Endothelial cell of umbilical vein (primary cell): ENCODE results near the gene ARF1. TPM values are rescaled to one million over a fixed set of nuclear protein-coding genes. Genes with fewer than 3 reads are reported as not detected.

Experiments
- BruUV-seq: library from RNA; stranded (reverse); fragments of 400-500 nt; replicated peaks from 2 replicates; lab custom pipeline; 2021; lab: Mats Ljungman, UMichigan
- CTCF ChIA-PET: fragments of 300-600, 350-600 bp; sonication (Branson Sonifier 250); formaldehyde crosslinking; loops from one replicate; lab custom pipeline; 2021; ENCODE audit warnings: antibody characterized with exemption, inconsistent platforms; lab: Charles Lee
- POLR2A ChIA-PET: fragments of 300-600, 350-600 bp; sonication (Branson Sonifier 250); formaldehyde crosslinking; loops from one replicate; lab custom pipeline; 2021; ENCODE audit warnings: antibody characterized with exemption, inconsistent platforms; lab: Charles Lee
- DNase-seq: peaks from one replicate; pipeline ENCODE4 v3.0.0-alpha.2; 2011; ENCODE audit warnings: low read depth, low spot score
- FAIRE-seq: peaks from 2 replicates; lab custom pipeline; 2011; peaks lifted over from hg19 to GRCh38; lab: Jason Lieb, UNC
- H2AFZ ChIP-seq: 2 replicates; pipeline ENCODE4 v1.6.0; 2012; ENCODE audit warnings: low read depth, low read length, control low read depth, inconsistent platforms
- H3K27ac ChIP-seq: 2 replicates; pipeline ENCODE4 v1.5.1; 2011; ENCODE audit warnings: low read depth, mild to moderate bottlenecking, control low read depth, low read length, moderate library complexity; ENCODE audit not compliant: insufficient read depth
- H3K27me3 ChIP-seq, 2 experiments: 2 replicates each; pipeline versions ENCODE4 v1.6.0 to v1.6.1; 2011; ENCODE audit warnings: low read length in 2 of 2, mixed read lengths in 1 of 2; ENCODE audit not compliant: control insufficient read depth in 2 of 2, insufficient read depth in 2 of 2
- H3K36me3 ChIP-seq, 2 experiments: 2 replicates in 1 of 2; 3 replicates in 1 of 2; pipeline ENCODE4 v1.5.1; 2011; ENCODE audit warnings: low read length in 2 of 2, mild to moderate bottlenecking in 1 of 2, moderate library complexity in 1 of 2; ENCODE audit not compliant: control insufficient read depth in 2 of 2, insufficient read depth in 2 of 2; ENCODE audit errors: extremely low read depth in 1 of 2
- H3K4me1 ChIP-seq: 3 replicates; pipeline ENCODE4 v1.5.1; 2011; ENCODE audit warnings: mild to moderate bottlenecking, low read length; ENCODE audit not compliant: control insufficient read depth, insufficient read depth; ENCODE audit errors: extremely low read depth
- H3K4me2 ChIP-seq: 2 replicates; pipeline ENCODE4 v1.6.1; 2011; ENCODE audit warnings: low read length, control low read depth, mixed read lengths; ENCODE audit not compliant: insufficient read depth
- H3K4me3 ChIP-seq, 3 experiments: fragments of 200-600 bp in 1 of 3; sonication (generic), shearing (Covaris generic) in 1 of 3; replicated peaks in 1 of 3; 2 replicates each; pipeline ENCODE4 v1.5.1; 2011 to 2016; ENCODE audit warnings: control low read depth in 3 of 3, low read length in 3 of 3, mild to moderate bottlenecking in 2 of 3, inconsistent platforms in 1 of 3, low read depth in 1 of 3, moderate library complexity in 1 of 3; ENCODE audit not compliant: insufficient read depth in 1 of 3
- H3K79me2 ChIP-seq: 2 replicates; pipeline ENCODE4 v1.6.0; 2012; ENCODE audit warnings: low read length, inconsistent platforms; ENCODE audit not compliant: control insufficient read depth, insufficient read depth
- H3K9ac ChIP-seq: replicated peaks from 2 replicates; pipeline ENCODE3; 2011; ENCODE audit warnings: low read length, control low read depth; ENCODE audit not compliant: insufficient read depth; ENCODE audit errors: extremely low read depth
- H3K9me1 ChIP-seq: replicated peaks from 3 replicates; pipeline ENCODE4 v1.6.0; 2011; ENCODE audit warnings: mild to moderate bottlenecking, low read length; ENCODE audit not compliant: control insufficient read depth, insufficient read depth; ENCODE audit errors: extremely low read depth
- H3K9me3 ChIP-seq: replicated peaks from 2 replicates; pipeline ENCODE4 v1.5.1; 2012; ENCODE audit warnings: low read length, inconsistent platforms; ENCODE audit not compliant: control insufficient read depth, insufficient read depth
- H4K20me1 ChIP-seq: replicated peaks from 2 replicates; pipeline ENCODE3; 2011; ENCODE audit warnings: mild to moderate bottlenecking, low read length; ENCODE audit not compliant: control insufficient read depth, insufficient read depth; ENCODE audit errors: extremely low read depth
- EZH2 ChIP-seq: IDR thresholded peaks from 2 replicates; pipeline ENCODE4 v1.6.1; 2012; ENCODE audit warnings: borderline replicate concordance, low read depth, mild to moderate bottlenecking, moderate library complexity, low read length, inconsistent platforms; ENCODE audit not compliant: severe bottlenecking
- FOS ChIP-seq: IDR thresholded peaks from 2 replicates; pipeline ENCODE4 v1.6.1; 2011; ENCODE audit warnings: mild to moderate bottlenecking, low read length, moderate library complexity, borderline replicate concordance; ENCODE audit not compliant: insufficient read depth
- GATA2 ChIP-seq: IDR thresholded peaks from 2 replicates; pipeline ENCODE4 v1.7.0; 2011; ENCODE audit warnings: low read depth, mild to moderate bottlenecking, moderate library complexity, mixed read lengths, low read length; ENCODE audit not compliant: insufficient read length, insufficient read depth
- JUN ChIP-seq: IDR thresholded peaks from 2 replicates; pipeline ENCODE4 v1.6.1; 2011; ENCODE audit warnings: borderline replicate concordance, low read depth; ENCODE audit not compliant: insufficient read length, insufficient read depth
- MYC ChIP-seq: IDR thresholded peaks from one replicate; pipeline ENCODE4 v1.6.1; 2011; ENCODE audit warnings: mild to moderate bottlenecking, low read depth, low read length
- POLR2A ChIP-seq: IDR thresholded peaks from 2 replicates; pipeline ENCODE4 v1.6.1; 2012; ENCODE audit warnings: low read depth, mild to moderate bottlenecking, control low read depth, low read length
- POLR2AphosphoS5 ChIP-seq: IDR thresholded peaks from 2 replicates; pipeline ENCODE4 v1.6.1; 2012; ENCODE audit warnings: low read depth, mild to moderate bottlenecking, control low read depth, low read length, moderate library complexity; ENCODE audit not compliant: insufficient read depth
- dilution Hi-C: fragments of 300-500 bp; cut with MboI; formaldehyde crosslinking; loops from one replicate; pipeline ENCODE4 v1.15.0; 2019; ENCODE audit warnings: low sequenced_read_pairs; ENCODE audit not compliant: extremely low pct_ligation_motif_present
- intact Hi-C: fragments of 100-400 bp; cut with micrococcal nuclease; formaldehyde crosslinking; loops from one replicate; pipeline ENCODE4 v1.10.0; 2022
- polyA plus RNA-seq, 4 experiments: library from polyadenylated mRNA; depleted of rRNA in 3 of 4; stranded (reverse) in 3 of 4; unstranded in 1 of 4; fragments of >200 nt; gene quantifications; 2 replicates each; pipeline versions ENCODE4 v1.2.1 to v1.2.3, GENCODE V29; 2011 to 2012; ENCODE audit warnings: missing spikeins in 1 of 4
- total RNA-seq: library from RNA; stranded (reverse); gene quantifications from 2 replicates; pipeline ENCODE4 v1.2.3, GENCODE V29; 2021
- TF ChIP-seq, protein P1 (sequence below), 2 donors: IDR thresholded peaks; 1 replicate in 1 of 2; 2 replicates in 1 of 2; pipeline ENCODE4 v1.5.1; 2011; ENCODE audit warnings: low read length in 2 of 2, mild to moderate bottlenecking in 2 of 2, moderate library complexity in 2 of 2, control low read depth in 1 of 2, inconsistent platforms in 1 of 2, low read depth in 1 of 2; ENCODE audit not compliant: insufficient read depth in 1 of 2; ENCODE audit errors: extremely low read depth in 1 of 2
- TF ChIP-seq, protein P2 (sequence below): IDR thresholded peaks from 2 replicates; pipeline ENCODE4 v1.6.1; 2011; ENCODE audit not compliant: insufficient read depth, insufficient read length

ARF1 gene
- total and polyA plus RNA-seq, 2 donors (not counting 3 experiments of a cell fraction or from before 2014, with no cell fraction given): 499 to 844 TPM

DNA sequence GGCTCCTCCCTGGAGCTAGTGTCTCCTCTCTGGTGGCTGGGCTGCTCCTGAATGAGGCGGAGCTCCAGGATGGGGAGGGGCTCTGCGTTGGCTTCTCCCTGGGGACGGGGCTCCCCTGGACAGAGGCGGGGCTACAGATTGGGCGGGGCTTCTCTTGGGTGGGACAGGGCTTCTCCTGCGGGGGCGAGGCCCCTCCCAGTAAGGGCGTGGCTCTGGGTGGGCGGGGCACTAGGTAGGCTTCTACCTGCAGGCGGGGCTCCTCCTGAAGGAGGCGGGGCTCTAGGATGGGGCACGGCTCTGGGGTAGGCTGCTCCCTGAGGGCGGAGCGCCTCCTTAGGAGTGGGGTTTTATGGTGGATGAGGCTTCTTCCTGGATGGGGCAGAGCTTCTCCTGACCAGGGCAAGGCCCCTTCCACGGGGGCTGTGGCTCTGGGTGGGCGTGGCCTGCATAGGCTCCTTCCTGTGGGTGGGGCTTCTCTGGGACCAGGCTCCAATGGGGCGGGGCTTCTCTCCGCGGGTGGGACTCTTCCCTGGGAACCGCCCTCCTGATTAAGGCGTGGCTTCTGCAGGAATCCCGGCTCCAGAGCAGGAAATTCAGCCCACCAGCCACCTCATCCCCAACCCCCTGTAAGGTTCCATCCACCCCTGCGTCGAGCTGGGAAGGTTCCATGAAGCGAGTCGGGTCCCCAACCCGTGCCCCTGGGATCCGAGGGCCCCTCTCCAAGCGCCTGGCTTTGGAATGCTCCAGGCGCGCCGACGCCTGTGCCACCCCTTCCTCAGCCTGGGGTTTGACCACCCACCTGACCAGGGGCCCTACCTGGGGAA is 22.7 kb upstream of the ARF1 start:
- H3K9me3 ChIP-seq: no peaks in the 10 kb centered on the region
- no peaks in the 10 kb centered on the region for H4K20me1 ChIP-seq
- dilution Hi-C loops (no loop called here), intact Hi-C loops (no loop called here)
- no peaks in the 10 kb centered on the region for H3K9me1 ChIP-seq
- no TSS peak for BruUV-seq
- DNase-seq (peak; percentile 23), FAIRE-seq (no peak)
- no peak overlapping the region for H3K9ac ChIP-seq
- TF ChIP-seq POLR2AphosphoS5 (no peak), POLR2A (no peak), EZH2 (no peak), FOS (no peak), JUN (no peak), MYC (no peak), GATA2 (no peak)
- TF ChIP-seq, protein P1, sequence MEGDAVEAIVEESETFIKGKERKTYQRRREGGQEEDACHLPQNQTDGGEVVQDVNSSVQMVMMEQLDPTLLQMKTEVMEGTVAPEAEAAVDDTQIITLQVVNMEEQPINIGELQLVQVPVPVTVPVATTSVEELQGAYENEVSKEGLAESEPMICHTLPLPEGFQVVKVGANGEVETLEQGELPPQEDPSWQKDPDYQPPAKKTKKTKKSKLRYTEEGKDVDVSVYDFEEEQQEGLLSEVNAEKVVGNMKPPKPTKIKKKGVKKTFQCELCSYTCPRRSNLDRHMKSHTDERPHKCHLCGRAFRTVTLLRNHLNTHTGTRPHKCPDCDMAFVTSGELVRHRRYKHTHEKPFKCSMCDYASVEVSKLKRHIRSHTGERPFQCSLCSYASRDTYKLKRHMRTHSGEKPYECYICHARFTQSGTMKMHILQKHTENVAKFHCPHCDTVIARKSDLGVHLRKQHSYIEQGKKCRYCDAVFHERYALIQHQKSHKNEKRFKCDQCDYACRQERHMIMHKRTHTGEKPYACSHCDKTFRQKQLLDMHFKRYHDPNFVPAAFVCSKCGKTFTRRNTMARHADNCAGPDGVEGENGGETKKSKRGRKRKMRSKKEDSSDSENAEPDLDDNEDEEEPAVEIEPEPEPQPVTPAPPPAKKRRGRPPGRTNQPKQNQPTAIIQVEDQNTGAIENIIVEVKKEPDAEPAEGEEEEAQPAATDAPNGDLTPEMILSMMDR (IDR thresholded peaks at IDR 0.05; ENCODE audit: extremely low read depth in 1 of 2, insufficient read depth in 1 of 2, low read depth in 1 of 2, low read length in 2 of 2): no peak
- TF ChIP-seq, protein P2, sequence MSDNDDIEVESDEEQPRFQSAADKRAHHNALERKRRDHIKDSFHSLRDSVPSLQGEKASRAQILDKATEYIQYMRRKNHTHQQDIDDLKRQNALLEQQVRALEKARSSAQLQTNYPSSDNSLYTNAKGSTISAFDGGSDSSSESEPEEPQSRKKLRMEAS: no peak
- H2AFZ ChIP-seq: peak overlapping the region; percentile 58
- H3K27me3 ChIP-seq: peaks cover 25 to 33% of the 10 kb centered on the region in 2 experiments
- no peaks in the 10 kb centered on the region for H3K36me3 ChIP-seq
- H3K4me1 ChIP-seq: no peaks in the 10 kb centered on the region
- ChIA-PET POLR2A (no interaction called here), CTCF (interaction anchor here (0.5 kb wide), 1 partner anchor 110 kb away, joined by 3 read pairs; no protein-coding TSS in a partner anchor)
- no peaks in the 10 kb centered on the region for H3K79me2 ChIP-seq
- no peak overlapping the region for H3K27ac ChIP-seq
- H3K4me2 ChIP-seq: peak overlapping the region; percentile 12
- peak overlapping the region in 1 of 3 experiments; percentile 0 for H3K4me3 ChIP-seq
